MM.1S (cell line): ENCODE results near the gene PHLDB3.

Experiments used
- DNase-seq: peaks from one replicate; pipeline ENCODE4 v3.0.0-alpha.2; 2015
- H2AFZ ChIP-seq: fragments of 300-600 bp; sonication (generic); 2 replicates; pipeline ENCODE4 v1.6.0; 2016; ENCODE audit warnings: antibody characterized with exemption, low read length
- H3F3A ChIP-seq: fragments of 300-600 bp; sonication (generic); 2 replicates; pipeline ENCODE4 v1.6.1; 2016; ENCODE audit warnings: mild to moderate bottlenecking, antibody characterized with exemption, low read length, moderate library complexity, mixed read lengths; ENCODE audit not compliant: insufficient read depth
- H3K27ac ChIP-seq: fragments of 300-600 bp; sonication (generic); 2 replicates; pipeline ENCODE4 v1.5.1; 2016; ENCODE audit warnings: mild to moderate bottlenecking, low read length
- H3K27me3 ChIP-seq: fragments of 300-600 bp; sonication (generic); replicated peaks from 2 replicates; pipeline ENCODE4 v1.6.0; 2016; ENCODE audit warnings: low read length; ENCODE audit not compliant: insufficient read depth
- H3K36me3 ChIP-seq: fragments of 300-600 bp; sonication (generic); replicated peaks from 2 replicates; pipeline ENCODE4 v1.6.1; 2016; ENCODE audit warnings: mild to moderate bottlenecking, low read length, mixed read lengths; ENCODE audit not compliant: insufficient read depth
- H3K4me1 ChIP-seq: fragments of 300-600 bp; sonication (generic); 2 replicates; pipeline ENCODE4 v1.6.1; 2016; ENCODE audit warnings: low read length, mixed read lengths
- H3K4me2 ChIP-seq: fragments of 300-600 bp; sonication (generic); 2 replicates; pipeline ENCODE4 v1.6.0; 2016; ENCODE audit warnings: low read depth, low read length
- H3K4me3 ChIP-seq: fragments of 300-600 bp; sonication (generic); 2 replicates; pipeline ENCODE4 v1.5.1; 2016; ENCODE audit warnings: low read length, mixed read lengths
- H3K79me2 ChIP-seq: fragments of 300-600 bp; sonication (generic); 2 replicates; pipeline ENCODE4 v1.6.1; 2016; ENCODE audit warnings: mixed run types, low read length, mixed read lengths
- H3K9ac ChIP-seq: fragments of 300-600 bp; sonication (generic); 2 replicates; pipeline ENCODE4 v1.6.1; 2016; ENCODE audit warnings: low read length, mixed read lengths
- H3K9me2 ChIP-seq: fragments of 300-600 bp; sonication (generic); replicated peaks from 2 replicates; pipeline ENCODE4 v1.6.1; 2016; ENCODE audit warnings: mild to moderate bottlenecking, low read length, mixed read lengths; ENCODE audit not compliant: insufficient read depth
- H3K9me3 ChIP-seq: fragments of 300-600 bp; sonication (generic); replicated peaks from 2 replicates; pipeline ENCODE4 v1.6.1; 2016; ENCODE audit warnings: mild to moderate bottlenecking, low read length, mixed read lengths; ENCODE audit not compliant: insufficient read depth
- H4K20me1 ChIP-seq: fragments of 300-600 bp; sonication (generic); 2 replicates; pipeline ENCODE4 v1.6.1; 2016; ENCODE audit warnings: mild to moderate bottlenecking, low read length, moderate library complexity, mixed read lengths; ENCODE audit not compliant: insufficient read depth
- EZH2 ChIP-seq: fragments of 300-600 bp; sonication (generic); optimal IDR thresholded peaks from 2 replicates; pipeline ENCODE3; 2017; ENCODE audit warnings: low read depth, mild to moderate bottlenecking, antibody characterized with exemption, low read length, mixed read lengths
- EZH2phosphoT487 ChIP-seq: fragments of 300-600 bp; sonication (generic); IDR thresholded peaks from 2 replicates; pipeline ENCODE4 v1.6.1; 2018; ENCODE audit warnings: antibody characterized with exemption, low read length
- TF ChIP-seq, protein P1 (sequence below): fragments of 300-600 bp; sonication (generic); IDR thresholded peaks from 2 replicates; pipeline ENCODE4 v1.5.1; 2016; ENCODE audit warnings: antibody characterized with exemption, low read length, mixed read lengths

PHLDB3 gene

DNA sequence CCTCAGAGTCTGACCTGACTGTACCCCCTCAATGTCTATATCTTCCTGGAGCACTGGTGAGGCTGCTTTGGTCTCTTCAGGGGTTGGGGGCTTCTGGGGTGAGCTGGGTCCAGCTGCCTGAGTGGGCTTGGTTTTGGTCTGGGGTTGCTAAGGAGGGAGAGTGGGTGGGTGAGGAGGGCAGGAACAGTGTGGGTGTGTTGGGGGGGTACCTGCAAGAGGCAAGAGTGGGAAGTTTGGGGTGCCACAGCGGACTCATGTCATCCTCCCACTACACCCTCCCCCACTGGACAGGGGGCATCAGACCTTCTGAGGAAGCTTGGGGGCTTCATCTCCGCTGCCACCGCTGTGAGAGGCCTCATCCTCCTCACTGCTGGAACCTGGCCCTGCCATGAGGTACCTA lies 42.0 kb upstream of the PHLDB3 start:
- Histone ChIP-seq H3K27me3 (no peaks in the 10 kb centered on the region), H3K79me2 (no peaks in the 10 kb centered on the region), H3K27ac (no peak overlapping the region), H4K20me1 (no peaks in the 10 kb centered on the region), H3K36me3 (no peaks in the 10 kb centered on the region), H3F3A (no peaks in the 10 kb centered on the region), H2AFZ (no peak overlapping the region), H3K4me2 (no peak overlapping the region), H3K9me2 (no peaks in the 10 kb centered on the region), H3K4me1 (no peaks in the 10 kb centered on the region), H3K9ac (no peak overlapping the region), H3K4me3 (no peak overlapping the region), H3K9me3 (no peaks in the 10 kb centered on the region)
- TF ChIP-seq, protein P1, sequence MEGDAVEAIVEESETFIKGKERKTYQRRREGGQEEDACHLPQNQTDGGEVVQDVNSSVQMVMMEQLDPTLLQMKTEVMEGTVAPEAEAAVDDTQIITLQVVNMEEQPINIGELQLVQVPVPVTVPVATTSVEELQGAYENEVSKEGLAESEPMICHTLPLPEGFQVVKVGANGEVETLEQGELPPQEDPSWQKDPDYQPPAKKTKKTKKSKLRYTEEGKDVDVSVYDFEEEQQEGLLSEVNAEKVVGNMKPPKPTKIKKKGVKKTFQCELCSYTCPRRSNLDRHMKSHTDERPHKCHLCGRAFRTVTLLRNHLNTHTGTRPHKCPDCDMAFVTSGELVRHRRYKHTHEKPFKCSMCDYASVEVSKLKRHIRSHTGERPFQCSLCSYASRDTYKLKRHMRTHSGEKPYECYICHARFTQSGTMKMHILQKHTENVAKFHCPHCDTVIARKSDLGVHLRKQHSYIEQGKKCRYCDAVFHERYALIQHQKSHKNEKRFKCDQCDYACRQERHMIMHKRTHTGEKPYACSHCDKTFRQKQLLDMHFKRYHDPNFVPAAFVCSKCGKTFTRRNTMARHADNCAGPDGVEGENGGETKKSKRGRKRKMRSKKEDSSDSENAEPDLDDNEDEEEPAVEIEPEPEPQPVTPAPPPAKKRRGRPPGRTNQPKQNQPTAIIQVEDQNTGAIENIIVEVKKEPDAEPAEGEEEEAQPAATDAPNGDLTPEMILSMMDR = no peak
- TF ChIP-seq EZH2phosphoT487 (no peak), EZH2 (no peak)
- DNase-seq = no peak

DNA sequence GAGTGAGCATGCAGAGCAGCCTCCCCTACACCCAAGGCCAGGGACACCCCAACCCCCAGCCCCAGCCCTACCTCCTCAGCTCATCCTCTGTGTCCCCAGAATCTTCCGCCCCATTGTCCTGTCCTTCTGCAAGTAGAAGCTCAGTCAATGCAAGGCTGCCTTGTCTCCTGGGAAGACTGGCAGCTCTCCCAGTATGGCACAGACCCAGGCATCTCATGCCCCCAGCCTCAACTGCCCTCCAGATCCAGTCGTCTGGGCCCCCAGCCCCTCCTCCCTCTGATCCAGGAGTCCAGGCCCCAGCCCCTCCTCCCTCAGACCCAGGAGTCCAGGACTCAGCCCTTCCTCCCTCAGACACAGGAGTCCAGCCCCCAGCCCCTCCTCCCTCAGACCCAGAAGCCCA lies 41.4 kb upstream of the PHLDB3 start:
- H3F3A ChIP-seq = no peaks in the 10 kb centered on the region
- no peak overlapping the region for H3K9ac ChIP-seq
- no peaks in the 10 kb centered on the region for H3K4me1 ChIP-seq
- H3K27me3 ChIP-seq = no peaks in the 10 kb centered on the region
- no peak overlapping the region for H3K27ac ChIP-seq
- no peak overlapping the region for H3K4me2 ChIP-seq
- no peak overlapping the region for H3K4me3 ChIP-seq
- H3K9me3 ChIP-seq = no peaks in the 10 kb centered on the region
- no peak for TF ChIP-seq EZH2
- TF ChIP-seq EZH2phosphoT487 = no peak
- no peaks in the 10 kb centered on the region for H3K36me3 ChIP-seq
- DNase-seq = no peak
- H2AFZ ChIP-seq = no peak overlapping the region
- H3K79me2 ChIP-seq = no peaks in the 10 kb centered on the region
- no peaks in the 10 kb centered on the region for H3K9me2 ChIP-seq
- H4K20me1 ChIP-seq = no peaks in the 10 kb centered on the region

DNA sequence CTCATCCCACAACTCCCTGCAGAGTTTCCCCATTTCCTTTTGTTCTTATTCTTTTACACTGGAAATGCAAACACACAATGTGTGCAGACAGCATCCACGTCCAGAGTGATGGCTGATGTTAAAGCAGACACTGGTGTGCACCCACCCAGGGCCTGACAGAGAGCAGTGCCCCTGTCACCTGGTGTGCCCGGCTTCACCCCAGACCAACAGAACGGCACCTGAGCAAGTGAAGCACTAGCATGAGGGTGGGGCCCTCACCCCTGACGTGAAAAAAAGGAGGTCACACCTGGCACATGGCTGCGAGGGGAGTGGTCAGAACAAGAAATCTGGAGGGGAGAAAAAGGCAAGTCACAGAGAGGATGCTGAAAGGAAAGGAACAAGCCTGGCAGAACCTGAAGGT lies 40.7 kb upstream of the PHLDB3 start:
- H3K79me2 ChIP-seq = no peaks in the 10 kb centered on the region
- H2AFZ ChIP-seq = no peak overlapping the region
- DNase-seq = no peak
- H3K4me3 ChIP-seq = no peak overlapping the region
- H3K27ac ChIP-seq = no peak overlapping the region
- H3K4me1 ChIP-seq = no peaks in the 10 kb centered on the region
- H3K9me2 ChIP-seq = no peaks in the 10 kb centered on the region
- H3K27me3 ChIP-seq = no peaks in the 10 kb centered on the region
- H3K9ac ChIP-seq = no peak overlapping the region
- no peaks in the 10 kb centered on the region for H3K36me3 ChIP-seq
- H3F3A ChIP-seq = no peaks in the 10 kb centered on the region
- H3K9me3 ChIP-seq = no peaks in the 10 kb centered on the region
- H4K20me1 ChIP-seq = no peaks in the 10 kb centered on the region
- TF ChIP-seq, protein P1 = no peak
- TF ChIP-seq EZH2 (no peak), EZH2phosphoT487 (no peak)
- no peak overlapping the region for H3K4me2 ChIP-seq

DNA sequence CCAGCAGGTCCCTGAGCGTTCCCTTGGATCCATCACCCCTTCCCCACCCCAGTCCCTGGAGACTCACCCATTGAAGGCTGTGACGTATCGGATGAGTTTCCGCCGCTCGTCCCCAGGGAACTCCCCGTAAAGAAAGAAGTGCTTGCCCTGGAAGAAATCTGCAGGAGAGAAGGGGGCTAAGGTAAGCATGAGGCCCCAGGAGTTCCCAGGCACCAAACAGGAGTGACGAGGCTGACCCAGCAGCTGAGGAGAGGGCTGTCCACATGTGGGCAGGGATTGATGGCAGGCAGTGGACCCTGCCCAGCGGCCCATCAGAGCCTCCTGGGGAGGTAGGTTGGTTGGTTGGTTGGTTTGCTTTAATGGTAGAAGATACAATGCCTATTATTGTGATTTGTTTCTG lies 39.5 kb upstream of the PHLDB3 start:
- no peak overlapping the region for H3K9ac ChIP-seq
- H3F3A ChIP-seq = no peaks in the 10 kb centered on the region
- H3K27me3 ChIP-seq = no peaks in the 10 kb centered on the region
- no peak overlapping the region for H3K4me3 ChIP-seq
- no peaks in the 10 kb centered on the region for H3K9me3 ChIP-seq
- H3K79me2 ChIP-seq = no peaks in the 10 kb centered on the region
- H2AFZ ChIP-seq = no peak overlapping the region
- H3K9me2 ChIP-seq = no peaks in the 10 kb centered on the region
- DNase-seq = no peak
- H3K4me1 ChIP-seq = no peaks in the 10 kb centered on the region
- H4K20me1 ChIP-seq = no peaks in the 10 kb centered on the region
- no peak overlapping the region for H3K4me2 ChIP-seq
- no peak overlapping the region for H3K27ac ChIP-seq
- TF ChIP-seq EZH2phosphoT487 (no peak), EZH2 (no peak)
- TF ChIP-seq, protein P1 = no peak
- H3K36me3 ChIP-seq = no peaks in the 10 kb centered on the region
